ENCODE measurements around the gene GPR137C.

- TF ChIP-seq POLR2A (IDR thresholded peaks at IDR 0.05) (no peak), CTCF (IDR thresholded peaks at IDR 0.05 in 4 of 5, conservative IDR thresholded peaks at IDR 0.05 in 1 of 5) (no peak)
These were observed 49.5 kb downstream of the GPR137C start for GRCh38 chr14:52602131-52602530.
